Measurements from ENCODE around the gene USP3. TPM values are rescaled to one million over a fixed set of nuclear protein-coding genes. Genes with fewer than 3 reads are reported as not detected.
"Not testable (repeated sequence)": the region's sequence is repeated elsewhere in the genome, so short reads cannot be mapped to it uniquely, and the experiment has no call there.

The USP3 gene
- total RNA-seq, 1 donor from 2014 or later = 16.2 TPM

DNA sequence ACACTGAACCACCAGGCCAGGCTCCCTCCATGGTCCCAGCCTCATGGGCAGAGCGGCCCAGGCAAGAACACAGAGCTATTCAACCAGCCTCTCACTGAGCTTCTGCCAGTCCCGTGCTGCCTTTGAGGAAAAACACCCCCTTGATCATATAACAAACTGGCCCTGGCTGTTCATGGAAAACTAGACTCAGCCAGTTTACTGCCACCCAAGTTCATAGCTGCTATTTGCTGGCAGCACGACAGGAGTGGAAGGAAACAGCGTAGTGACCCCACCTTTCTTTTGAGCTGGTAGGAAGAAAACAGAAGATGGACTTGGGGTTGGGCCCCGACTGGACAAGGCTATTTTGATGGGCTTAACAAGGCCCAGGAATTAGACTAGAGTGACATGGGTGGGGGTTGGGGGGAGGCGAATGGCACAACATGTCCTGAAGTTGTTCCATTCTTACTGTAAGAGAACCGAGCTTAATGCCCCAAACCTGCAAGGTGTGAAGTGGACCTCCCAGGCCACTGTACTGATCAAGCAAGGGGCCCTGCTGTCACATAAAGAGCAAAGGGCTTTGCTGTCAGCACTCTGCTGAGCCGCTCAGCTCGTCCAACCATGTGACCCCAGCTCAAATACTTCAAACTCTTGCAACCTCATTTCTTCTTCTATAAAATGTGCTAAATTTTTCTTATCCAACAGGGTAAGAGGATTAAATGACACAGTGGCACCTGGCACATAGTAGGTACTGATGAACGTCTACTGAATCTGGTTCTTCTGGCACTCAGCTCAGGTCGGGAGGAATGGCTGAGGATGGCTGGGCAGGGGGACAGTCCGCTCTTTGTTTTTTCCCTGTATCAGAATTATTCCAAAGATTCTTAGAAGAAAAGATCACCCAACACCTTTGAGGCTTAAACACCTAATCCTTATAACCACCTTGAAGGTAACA, 94.3 kb downstream of the USP3 start:
- DNase-seq (ENCODE audit: low spot score) = no peak
- intact Hi-C loops (cut with DNase I) = no loop called here

DNA sequence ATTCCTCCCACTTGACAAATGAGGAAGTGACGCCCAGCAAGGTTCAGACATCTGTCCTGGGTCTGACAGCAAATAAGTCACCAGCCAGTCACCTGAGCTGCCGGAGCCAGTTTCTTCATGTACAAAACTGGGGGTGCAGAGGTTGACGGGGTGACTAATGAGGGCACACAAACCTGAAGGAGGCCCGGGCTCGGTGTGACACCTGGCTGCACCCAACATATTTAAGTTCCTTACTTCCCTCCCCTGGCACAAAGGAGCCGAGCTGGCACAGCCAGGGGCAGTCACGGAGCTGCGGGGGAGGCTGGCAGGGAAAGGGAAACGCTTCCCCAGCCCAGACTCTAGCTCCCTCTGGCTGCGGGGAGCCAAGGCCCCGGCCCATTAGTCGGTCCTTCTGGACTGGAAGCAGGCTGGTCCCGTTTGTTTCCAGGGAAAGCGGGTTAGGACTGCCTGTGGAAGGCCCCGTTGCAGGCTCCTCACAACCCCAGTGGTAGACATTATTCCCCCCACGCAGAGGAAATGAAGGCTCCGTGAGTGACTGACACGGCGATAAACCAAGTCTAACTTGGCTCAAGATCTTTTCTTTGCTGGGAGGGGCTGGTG, 95.1 kb downstream of the USP3 start:
- DNase-seq (ENCODE audit: low spot score) = peak; percentile 86
- intact Hi-C loops (cut with DNase I) = no loop called here

DNA sequence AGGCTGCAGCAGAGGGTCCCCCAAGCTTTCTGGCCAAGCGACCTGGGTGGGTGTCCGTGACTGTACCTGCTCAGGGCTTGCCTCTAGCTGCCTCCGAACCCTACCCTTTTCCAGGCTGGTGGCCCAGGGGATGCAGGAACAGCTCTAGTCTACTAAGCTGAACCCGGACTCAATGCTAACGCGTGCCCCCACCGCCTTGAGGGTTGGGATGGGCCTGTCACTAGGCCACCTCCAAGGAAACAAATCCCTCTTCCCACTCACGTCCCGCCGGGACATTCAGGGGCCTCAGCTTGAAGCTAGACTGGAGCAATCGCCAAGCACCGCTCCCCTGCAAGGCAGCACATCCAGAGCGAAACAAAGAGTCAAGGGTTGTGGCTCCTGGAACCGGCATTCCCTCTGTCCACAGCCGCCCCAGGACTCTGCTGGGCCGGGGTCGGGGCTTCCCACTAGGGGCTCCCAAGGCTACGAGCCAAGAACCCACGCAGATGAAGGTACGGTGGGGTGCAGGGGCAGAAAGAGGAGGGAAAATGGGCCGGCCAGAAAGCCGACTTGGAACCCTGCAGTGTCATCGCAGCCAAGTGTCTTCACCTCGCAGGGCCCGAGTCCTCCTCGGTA, 95.7 kb downstream of the USP3 start:
- DNase-seq (ENCODE audit: low spot score) = no peak
- intact Hi-C loops (cut with DNase I) = loop anchor here (2.0 to 10.0 kb wide), 3 partner anchors 113 to 305 kb away; no protein-coding TSS in a partner anchor

DNA sequence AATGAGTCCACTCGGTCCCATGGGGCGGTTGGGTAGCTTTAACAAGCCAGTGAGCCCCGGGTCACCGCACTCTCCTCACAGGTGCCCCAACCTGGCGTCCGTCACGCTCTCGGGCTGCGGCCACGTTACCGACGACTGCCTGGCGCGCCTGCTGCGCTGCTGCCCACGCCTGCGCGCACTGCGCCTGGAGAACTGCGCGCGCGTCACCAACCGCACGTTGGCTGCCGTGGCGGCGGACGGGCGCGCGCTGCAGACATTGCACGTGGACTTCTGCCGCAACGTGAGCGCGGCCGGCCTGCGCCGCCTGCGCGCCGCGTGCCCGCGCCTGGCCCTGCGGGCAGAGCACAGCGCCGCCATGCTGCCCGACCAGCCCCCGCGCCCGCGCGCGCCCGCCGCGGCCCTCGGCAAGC, 96.2 kb downstream of the USP3 start:
- intact Hi-C loops (cut with DNase I) = loop anchor here (2.0 to 10.0 kb wide), 3 partner anchors 113 to 306 kb away; no protein-coding TSS in a partner anchor
- peak; percentile 93 for DNase-seq (ENCODE audit: low spot score)

DNA sequence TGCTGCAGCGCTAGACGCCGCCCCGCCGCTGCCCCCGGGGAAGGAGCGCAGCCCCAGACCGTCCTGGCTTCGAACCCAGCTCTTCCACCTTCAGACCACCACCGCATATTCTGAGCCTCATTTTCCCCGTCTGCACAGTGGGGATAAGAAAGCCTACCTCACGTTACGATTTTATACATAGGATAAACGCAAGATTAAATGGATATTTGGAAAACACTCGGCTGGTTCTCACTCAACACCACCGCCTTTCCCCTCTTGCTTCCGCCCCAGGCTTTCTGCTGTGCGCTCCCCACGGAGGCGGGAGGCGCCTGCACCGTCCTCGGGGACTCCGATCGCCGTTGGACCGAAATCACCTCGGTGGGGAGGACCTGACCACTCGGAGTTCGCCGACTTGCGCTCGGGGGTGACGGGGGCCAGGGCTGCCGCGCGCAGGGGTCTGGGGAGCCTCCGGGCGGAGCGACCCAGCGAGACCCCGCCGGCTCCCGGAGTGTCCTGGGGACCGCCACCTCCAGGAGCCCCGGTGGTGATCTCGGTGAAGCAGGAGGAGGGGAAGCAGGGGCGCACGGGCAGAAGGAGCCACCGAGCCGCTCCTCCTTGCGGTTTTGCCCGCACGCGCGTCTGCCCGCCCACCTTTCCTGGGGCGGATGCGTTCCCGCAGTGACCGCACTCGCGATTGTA, 96.8 kb downstream of the USP3 start:
- intact Hi-C loops (cut with DNase I) = loop anchor here (2.0 to 10.0 kb wide), 3 partner anchors 114 to 306 kb away; no protein-coding TSS in a partner anchor
- no peak for DNase-seq (ENCODE audit: low spot score)

DNA sequence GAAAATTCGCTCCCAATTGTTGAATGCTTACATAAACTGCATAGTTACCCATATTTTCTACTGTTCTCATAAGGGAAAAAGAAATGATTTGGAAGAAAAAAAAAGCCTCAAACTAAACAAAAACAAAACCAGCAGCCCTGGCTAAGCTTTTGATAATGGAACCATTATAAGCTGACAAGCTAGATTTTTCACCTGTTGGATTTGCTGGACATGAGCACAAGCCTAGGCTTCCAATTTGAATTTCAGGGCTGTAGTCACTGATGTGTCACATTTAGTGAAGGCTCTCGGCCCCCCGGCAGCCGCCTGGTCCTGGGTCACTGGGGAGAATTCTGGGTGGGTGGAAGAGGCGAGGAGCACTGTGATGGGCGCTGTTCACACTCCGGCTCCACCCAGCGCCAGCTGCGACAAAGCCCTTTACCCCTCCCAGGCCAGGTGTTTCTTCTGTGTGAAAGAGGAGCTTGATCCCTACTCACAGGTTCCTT, 97.4 kb downstream of the USP3 start:
- DNase-seq (ENCODE audit: low spot score) = no peak
- intact Hi-C loops (cut with DNase I) = loop anchor here (2.0 to 10.0 kb wide), 3 partner anchors 114 to 307 kb away; no protein-coding TSS in a partner anchor

DNA sequence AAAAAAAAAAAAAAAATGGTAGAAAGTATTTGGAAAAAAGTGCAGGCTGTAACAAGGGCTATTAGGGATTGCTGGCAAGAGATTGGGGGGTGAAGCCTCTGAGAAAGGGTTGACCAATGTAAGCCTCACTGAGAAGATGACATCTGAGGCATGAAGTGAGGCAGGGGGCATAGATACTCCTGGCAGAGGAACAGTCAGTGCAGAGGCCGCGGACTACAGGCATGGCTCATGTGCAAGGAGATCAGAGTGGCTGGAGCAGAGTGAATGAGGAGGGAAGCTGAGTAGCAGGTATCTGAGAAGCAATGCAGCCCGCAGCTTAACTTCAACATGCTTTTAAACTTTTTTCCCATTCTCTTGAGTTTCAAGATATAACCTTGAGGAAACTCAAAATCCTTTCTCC, 98.2 kb downstream of the USP3 start:
- intact Hi-C loops (cut with DNase I) = loop anchor here (5.0 to 10.0 kb wide), 2 partner anchors 115 to 308 kb away; no protein-coding TSS in a partner anchor
- DNase-seq (ENCODE audit: low spot score) = no peak

DNA sequence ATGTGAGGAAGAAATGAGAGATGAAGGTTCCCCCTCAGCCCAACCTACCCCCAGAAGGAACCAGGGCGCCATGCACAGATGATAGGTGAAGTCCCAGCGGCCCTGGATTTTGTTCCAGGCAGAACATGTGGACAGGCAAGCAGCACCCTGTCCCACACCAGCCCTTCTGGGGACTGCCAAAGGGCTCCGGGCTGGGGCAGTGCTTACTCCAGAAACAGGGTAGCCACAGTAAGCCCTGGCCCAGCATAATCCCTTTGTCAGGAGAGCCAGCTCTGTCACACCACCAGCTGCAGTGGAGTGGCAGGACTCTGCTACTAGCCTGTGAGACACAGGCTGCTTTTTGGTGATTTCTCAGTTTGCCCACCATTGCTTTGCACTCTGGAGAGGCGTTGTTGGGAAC, 99.1 kb downstream of the USP3 start:
- intact Hi-C loops (cut with DNase I) = loop anchor here (5.0 to 10.0 kb wide), 2 partner anchors 116 to 309 kb away; no protein-coding TSS in a partner anchor
- no peak for DNase-seq (ENCODE audit: low spot score)

DNA sequence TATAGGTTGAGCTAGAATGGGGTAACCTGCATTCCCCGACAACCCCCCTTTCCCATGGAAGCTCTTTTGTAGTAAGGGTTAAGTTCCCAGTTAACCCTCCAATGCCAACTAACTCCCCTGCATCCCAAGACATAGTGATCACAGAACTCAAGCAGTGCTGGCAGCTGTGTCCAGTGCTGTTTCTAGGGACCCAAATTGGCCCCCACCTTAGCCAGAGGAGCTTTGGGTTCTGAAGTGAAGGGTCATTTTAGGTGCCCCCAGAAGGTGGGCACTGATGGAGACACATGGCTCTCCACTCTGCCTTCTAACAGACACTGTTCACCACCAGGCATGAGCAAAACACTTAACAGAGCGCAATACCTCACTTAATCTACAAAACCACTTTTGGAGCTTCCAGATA, 99.9 kb downstream of the USP3 start:
- intact Hi-C loops (cut with DNase I) = loop anchor here (5.0 to 10.0 kb wide), 2 partner anchors 117 to 309 kb away; no protein-coding TSS in a partner anchor
- no peak for DNase-seq (ENCODE audit: low spot score)

DNA sequence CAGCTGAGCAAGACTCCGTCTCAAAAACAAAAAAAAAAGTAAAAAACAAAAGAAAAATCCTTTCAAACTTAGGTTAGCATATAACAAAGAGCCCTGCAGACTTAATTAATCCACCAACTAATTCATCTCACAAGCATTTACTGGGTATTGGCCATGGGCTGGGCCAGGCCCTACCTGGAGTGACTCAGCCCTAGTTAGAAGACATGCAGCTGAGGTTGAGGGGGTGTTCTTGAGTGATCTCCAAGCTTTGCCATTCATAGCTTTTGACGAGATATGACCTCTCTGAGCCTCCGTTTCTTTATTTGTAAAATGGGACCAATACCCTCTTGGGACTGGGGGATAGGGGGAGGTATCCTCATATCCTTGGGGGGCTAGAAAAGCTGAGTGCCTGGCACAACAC, 100.6 kb downstream of the USP3 start:
- no peak for DNase-seq (ENCODE audit: low spot score)
- intact Hi-C loops (cut with DNase I) = loop anchor here (10.0 kb wide), 1 partner anchor 310 kb away; no protein-coding TSS in a partner anchor

DNA sequence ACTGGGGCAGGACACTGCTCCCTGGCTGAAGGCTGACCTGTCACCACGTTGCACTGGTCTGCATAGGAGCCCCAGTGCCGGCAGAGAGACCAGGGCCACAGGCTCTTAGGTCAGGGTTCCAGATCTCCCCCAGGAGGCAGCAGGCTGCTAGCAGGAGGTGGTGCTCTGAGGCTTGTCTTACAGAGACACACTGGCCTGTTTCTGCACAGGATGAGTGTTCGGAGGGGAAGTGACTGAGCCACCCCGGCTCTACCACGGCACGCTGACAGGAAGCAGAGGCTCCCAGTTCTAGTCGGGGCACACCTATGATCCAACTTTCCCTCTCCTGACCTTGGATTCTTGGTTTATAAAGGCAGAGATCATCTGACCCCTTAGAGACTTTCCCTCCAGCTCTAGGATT, 101.4 kb downstream of the USP3 start:
- intact Hi-C loops (cut with DNase I) = loop anchor here (10.0 kb wide), 1 partner anchor 311 kb away; no protein-coding TSS in a partner anchor
- DNase-seq (ENCODE audit: low spot score) = no peak

DNA sequence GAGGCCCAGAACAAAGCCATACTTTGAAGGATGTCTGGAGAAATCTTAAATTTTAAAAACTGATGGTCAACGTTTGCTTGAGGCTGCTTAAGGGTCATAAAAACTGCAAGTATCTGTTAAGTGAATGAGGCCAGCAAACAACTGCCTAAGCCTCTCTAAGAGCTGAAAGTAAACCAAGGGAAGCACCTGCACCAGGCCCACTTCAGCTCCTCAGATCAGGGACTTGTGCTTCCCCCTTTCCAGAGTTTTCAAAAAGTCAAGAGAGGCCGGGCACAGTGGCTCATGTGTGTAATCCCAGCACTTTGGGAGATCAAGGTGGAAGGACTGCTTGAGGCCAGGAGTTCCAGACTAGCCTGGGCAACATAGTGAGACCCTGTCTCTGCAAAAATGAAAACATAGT, 101.9 kb downstream of the USP3 start:
- intact Hi-C loops (cut with DNase I) = loop anchor here (10.0 kb wide), 1 partner anchor 312 kb away; no protein-coding TSS in a partner anchor
- no peak for DNase-seq (ENCODE audit: low spot score)

DNA sequence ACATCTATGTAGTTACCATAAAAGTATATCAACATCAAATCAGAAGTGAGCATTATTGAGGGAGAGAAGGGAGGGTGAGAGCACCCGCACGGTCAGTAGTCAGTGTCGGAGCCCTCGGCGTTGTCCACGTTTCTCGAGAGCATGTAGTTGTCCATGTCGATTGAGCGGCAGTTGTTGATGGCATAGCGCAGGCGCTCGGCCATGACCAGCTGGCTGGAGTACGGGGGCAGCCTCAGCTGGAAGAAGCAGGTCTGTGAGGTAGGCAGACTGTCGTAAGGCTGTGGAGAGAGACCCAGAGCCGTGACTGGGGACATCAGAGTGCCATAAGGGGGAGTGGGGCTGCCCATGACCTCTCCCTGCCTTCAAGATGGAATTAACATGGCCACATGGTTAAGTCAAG, 104.6 kb downstream of the USP3 start:
- DNase-seq (ENCODE audit: low spot score) = no peak
- intact Hi-C loops (cut with DNase I) = loop anchor here (10.0 kb wide), 1 partner anchor 314 kb away; no protein-coding TSS in a partner anchor

DNA sequence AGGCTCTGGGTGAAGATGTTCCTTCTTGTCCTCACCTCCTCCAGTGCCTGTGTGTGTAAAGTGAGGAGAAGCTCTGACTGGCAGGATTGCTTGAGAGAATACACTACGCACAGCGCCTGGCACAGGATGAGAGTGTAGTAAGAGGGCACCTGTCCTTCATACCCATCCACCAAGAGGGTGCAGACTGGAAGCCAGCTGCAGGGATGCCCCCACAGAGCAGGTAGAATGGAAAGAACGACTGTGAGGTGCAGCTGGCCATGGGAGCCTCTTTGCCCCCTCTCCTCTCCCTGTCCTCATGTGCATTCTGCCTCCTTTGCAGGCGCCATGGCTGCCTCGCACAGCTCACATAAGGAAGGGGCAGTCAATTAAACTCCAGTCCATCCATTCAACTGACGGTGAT, 105.1 kb downstream of the USP3 start:
- intact Hi-C loops (cut with DNase I) = loop anchor here (10.0 kb wide), 1 partner anchor 315 kb away; no protein-coding TSS in a partner anchor
- DNase-seq (ENCODE audit: low spot score) = no peak

DNA sequence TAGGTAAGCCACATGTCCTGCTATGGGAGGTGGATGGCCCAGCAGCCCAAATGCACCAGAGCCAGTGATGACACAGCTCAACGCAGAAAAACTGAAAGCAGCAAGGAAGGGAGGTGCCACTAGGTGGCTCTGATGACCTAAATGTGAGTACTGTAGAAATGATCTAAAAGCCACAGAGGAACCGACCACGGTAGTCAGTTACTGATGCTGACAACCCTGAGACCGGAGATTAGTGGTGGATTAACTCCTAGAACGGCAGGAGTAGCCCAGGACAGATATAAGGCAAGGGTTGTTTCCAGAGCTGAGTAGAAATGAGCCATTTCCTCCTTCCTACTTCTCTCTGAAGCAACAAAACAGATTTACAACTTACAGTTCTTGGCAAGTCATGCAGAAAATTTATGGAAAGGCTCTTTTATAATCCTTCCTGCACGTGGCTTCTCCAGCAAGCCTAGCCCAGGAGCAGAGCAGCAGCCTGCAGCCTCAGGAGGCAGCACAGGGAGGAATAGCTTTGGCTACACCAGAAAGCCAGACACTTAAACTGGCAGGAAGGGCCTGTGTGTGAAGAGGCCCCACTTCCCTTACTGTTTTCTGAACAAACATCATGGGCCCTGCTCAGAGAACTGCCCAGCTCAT, 105.9 kb downstream of the USP3 start:
- DNase-seq (ENCODE audit: low spot score) = no peak
- intact Hi-C loops (cut with DNase I) = no loop called here

DNA sequence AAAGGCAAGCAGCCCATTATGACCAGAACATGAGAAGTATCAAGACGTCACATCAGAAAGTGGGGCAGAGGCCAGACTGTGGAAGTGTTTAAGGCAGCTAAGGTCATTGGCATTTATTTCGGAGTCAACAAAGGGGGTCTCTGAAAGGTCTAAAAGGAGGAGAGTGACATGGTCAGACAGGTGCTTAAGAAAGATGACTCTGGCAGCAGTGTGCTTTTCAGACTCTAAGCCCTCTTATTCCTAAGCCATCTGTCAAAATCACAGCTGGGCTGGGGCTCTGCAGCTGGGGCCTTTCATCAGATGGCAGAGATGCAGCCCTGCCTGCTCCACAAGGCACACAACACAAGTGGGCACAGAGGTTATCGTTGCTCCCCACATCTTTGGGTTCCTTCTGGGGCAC, 106.8 kb downstream of the USP3 start:
- intact Hi-C loops (cut with DNase I) = no loop called here
- DNase-seq (ENCODE audit: low spot score) = no peak

DNA sequence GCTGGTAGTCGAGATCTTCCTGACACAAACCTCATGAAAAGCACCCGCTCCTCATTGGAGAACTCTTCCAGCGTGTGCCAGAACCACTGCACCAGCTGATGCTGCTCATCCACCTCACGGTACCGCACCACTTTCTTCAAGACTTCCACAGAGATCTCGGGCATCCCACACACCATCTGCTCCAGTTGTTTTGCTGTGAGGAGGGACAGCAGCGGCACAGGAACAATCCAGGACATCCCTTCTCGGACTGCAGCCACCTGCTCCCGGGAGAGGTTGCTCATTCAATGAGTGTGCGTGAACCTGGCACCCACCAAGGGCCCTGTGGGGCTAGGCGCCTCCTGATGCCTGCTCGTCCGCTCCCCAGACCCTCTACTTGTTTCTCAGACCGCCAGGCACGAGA, 107.9 kb downstream of the USP3 start:
- intact Hi-C loops (cut with DNase I) = no loop called here
- no peak for DNase-seq (ENCODE audit: low spot score)

DNA sequence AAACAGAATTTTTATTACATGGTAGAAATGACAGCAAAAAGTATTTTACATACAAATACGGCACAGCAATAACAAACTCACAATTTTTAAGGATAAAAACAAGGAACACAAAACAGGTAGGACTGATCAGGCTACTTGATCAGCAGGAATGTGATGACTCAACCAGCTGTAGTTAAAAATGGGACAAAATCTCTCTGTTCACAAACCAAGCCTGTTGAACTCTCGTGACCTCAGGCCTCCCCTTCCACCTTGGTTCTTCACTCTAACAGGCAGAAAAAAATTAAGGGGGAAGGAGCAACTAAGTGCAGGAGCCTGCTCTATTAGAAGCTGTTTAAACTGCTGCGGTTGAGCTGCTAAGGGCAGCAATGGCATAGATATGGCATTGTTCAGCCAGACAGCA, 111.5 kb downstream of the USP3 start:
- intact Hi-C loops (cut with DNase I) = no loop called here

DNA sequence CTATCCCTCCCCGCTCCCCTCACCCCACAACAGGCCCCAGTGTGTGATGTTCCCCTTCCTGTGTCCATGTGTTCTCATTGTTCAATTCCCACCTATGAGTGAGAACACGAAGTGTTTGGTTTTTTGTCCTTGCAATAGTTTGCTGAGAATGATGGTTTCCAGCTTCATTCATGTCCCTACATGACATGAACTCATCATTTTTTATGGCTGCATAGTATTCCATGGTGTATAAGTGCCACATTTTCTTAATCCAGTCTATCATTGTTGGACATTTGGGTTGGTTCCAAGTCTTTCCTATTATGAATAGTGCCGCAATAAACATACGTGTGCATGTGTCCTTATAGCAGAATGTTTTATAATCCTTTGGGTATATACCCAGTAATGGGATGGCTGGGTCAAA, 112.8 kb downstream of the USP3 start:
- intact Hi-C loops (cut with DNase I); DNase-seq (ENCODE audit: low spot score): not testable (repeated sequence)

More for the DNA sequence above, 111.5 kb downstream of the USP3 start:
- no peak for DNase-seq (ENCODE audit: low spot score)
